Medulla oblongata (tissue), 1 donor: Measurements from ENCODE around the gene TMEM200A.

Experiments
- DNase-seq: peaks from one replicate; pipeline ENCODE4 v3.0.0-alpha.2; 2015; ENCODE audit errors: extremely low spot score

TMEM200A gene

DNA sequence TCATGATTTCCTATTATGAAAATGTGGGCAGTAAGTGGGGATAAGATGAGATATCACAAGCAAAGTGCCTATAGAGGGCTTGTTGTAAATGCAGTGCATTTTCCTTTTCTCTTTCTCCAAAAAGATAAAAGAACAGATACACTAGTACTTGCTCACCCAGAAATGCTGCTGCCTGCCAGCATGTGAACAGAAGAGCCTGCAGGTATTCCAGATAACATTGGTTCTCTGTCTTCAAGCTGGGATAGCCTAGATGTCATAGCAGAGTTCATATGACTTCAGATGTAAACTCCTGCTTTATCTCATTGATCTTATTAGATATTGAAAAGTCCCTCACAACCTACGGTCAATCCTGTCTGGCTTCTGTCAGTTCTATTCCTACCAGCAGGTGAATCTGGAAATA is 123.7 kb downstream of the TMEM200A start:
- no peak for DNase-seq
